Heart left ventricle (tissue), 16 donors: Measurements from ENCODE around the gene ARHGEF10L. TPM values are rescaled to one million over a fixed set of nuclear protein-coding genes. Genes with fewer than 3 reads are reported as not detected.

Experiments used
- ATAC-seq, 4 donors: fragments of 200-7000 bp; cut with Tn5 transposase; one replicate each; pipeline ENCODE4 v1.9.1; 2020 to 2022; ENCODE audit warnings: moderate library complexity in 4 of 4, mild to moderate bottlenecking in 3 of 4, moderate number of reproducible peaks in 1 of 4
- DNase-seq, 5 donors: peaks; one replicate each; pipeline ENCODE4 v3.0.0-alpha.2; 2020
- H3K27ac ChIP-seq, 12 donors: fragments of 200-600 bp; sonication (generic) in 4 of 12; one replicate each; pipeline versions ENCODE4 v1.5.0 to v1.8.0; 2016 to 2022; ENCODE audit warnings: mild to moderate bottlenecking in 2 of 12
- H3K27me3 ChIP-seq, 9 donors: fragments of 200-600 bp; sonication (generic) in 2 of 9; one replicate each; pipeline versions ENCODE4 v1.5.1 to v1.8.0; 2016 to 2022; ENCODE audit warnings: mild to moderate bottlenecking in 3 of 9
- H3K36me3 ChIP-seq, 9 donors: fragments of 200-600 bp; sonication (generic) in 2 of 9; one replicate each; pipeline versions ENCODE4 v1.5.0 to v1.8.0; 2018 to 2022; ENCODE audit warnings: mild to moderate bottlenecking in 2 of 9
- H3K4me1 ChIP-seq, 12 donors: fragments of 200-600 bp; sonication (generic) in 4 of 12; one replicate each; pipeline versions ENCODE4 v1.5.0 to v1.8.0; 2016 to 2022; ENCODE audit warnings: mild to moderate bottlenecking in 3 of 12
- H3K4me3 ChIP-seq, 12 donors: fragments of 200-600 bp; sonication (generic) in 4 of 12; one replicate each; pipeline versions ENCODE4 v1.5.0 to v1.8.0; 2017 to 2022; ENCODE audit warnings: mild to moderate bottlenecking in 9 of 12, moderate library complexity in 4 of 12
- H3K9me3 ChIP-seq, 12 donors: fragments of 200-600 bp; sonication (generic) in 4 of 12; one replicate each; pipeline versions ENCODE4 v1.5.0 to v1.8.0; 2016 to 2022; ENCODE audit warnings: mild to moderate bottlenecking in 1 of 12
- POLR2A ChIP-seq, 2 donors: fragments of 450-650 bp; IDR thresholded peaks; one replicate each; pipeline ENCODE4 v1.6.1; 2017; ENCODE audit warnings: antibody characterized with exemption in 2 of 2, mild to moderate bottlenecking in 2 of 2, moderate library complexity in 2 of 2
- WGBS, 4 donors: extraction: QIAGEN DNeasy Blood & Tissue Kit in 2 of 4; methylation state at CpG; one replicate each; pipeline versions ENCODE4 v1.1.5 to v1.1.7; 2013 to 2018; 5-methylcytosine and 5-hydroxymethylcytosine counted together
- intact Hi-C, 10 donors: fragments of 100-400 bp; cut with DNase I; formaldehyde crosslinking; loops; one replicate each; pipeline versions ENCODE4 v1.11.1 to v1.14.2; 2022
- polyA plus RNA-seq, 2 donors: library from polyadenylated mRNA; stranded (reverse); fragments of 200-250 nt; gene quantifications; one replicate each; pipeline ENCODE4 v1.2.3, GENCODE V29; 2013
- total RNA-seq, 9 donors: library from RNA; depleted of rRNA in 2 of 9; stranded (reverse); fragments of >200 nt in 2 of 9; fragmentation: NEBNext Ultra II Directional in 3 of 9; extraction: Animal tissue kit (Norgen Biotek cat#: 25700) in 3 of 9; gene quantifications; one replicate each; pipeline versions ENCODE4 v1.1.0 to v1.2.4, GENCODE V29; 2016 to 2023
- TF ChIP-seq, protein P1 (sequence below), 12 donors: fragments of 200-600 bp; sonication (generic) in 4 of 12; IDR thresholded peaks; one replicate each; pipeline versions ENCODE4 v1.5.0 to v1.8.0; 2018 to 2022; ENCODE audit warnings: antibody characterized with exemption in 12 of 12, mild to moderate bottlenecking in 5 of 12
- donor health status: ischemic (EF 13 %, LVEDD 7.1; RV severe dilation, severe dysfunction).
- donor health status: healthy with polysubstance abuse.
- donor health status: DM: no; HTN: yes; CAD: no.
- donor health status: DM: no; HTN: no; CAD: no.
- donor health status: ischemic (EF 25% LVEDD 6.9; RV normal size, moderate dysfunction).
- donor health status: ischemic (EF 25% LVEDD 5.7; RV mildly dilated, moderate dysfunction).
- donor health status: healthy.
- donor health status: DM: yes; HTN: yes; CAD: no.
- donor health status: ischemic (EF 35%, LVEDD 5.7; RV mildly dilated, moderate dysfunction).
- donor health status: nonischemic (EF 11% LVEDD 7.7; RV severe dilation, severe dysfunction).
- donor health status: DM: yes; HTN: yes; CAD: no.
- donor health status: PGD.
- donor health status: ischemic (EF 29% LVEDD 5.4; RV normal size, mild dysfunction).
- donor health status: nonischemic (EF 23%, LVEDD 6.1; RV moderate dilation, normal function).

ARHGEF10L gene
- total and polyA plus RNA-seq, 11 donors = 44.6 to 72.8 (median 57.9) TPM

DNA sequence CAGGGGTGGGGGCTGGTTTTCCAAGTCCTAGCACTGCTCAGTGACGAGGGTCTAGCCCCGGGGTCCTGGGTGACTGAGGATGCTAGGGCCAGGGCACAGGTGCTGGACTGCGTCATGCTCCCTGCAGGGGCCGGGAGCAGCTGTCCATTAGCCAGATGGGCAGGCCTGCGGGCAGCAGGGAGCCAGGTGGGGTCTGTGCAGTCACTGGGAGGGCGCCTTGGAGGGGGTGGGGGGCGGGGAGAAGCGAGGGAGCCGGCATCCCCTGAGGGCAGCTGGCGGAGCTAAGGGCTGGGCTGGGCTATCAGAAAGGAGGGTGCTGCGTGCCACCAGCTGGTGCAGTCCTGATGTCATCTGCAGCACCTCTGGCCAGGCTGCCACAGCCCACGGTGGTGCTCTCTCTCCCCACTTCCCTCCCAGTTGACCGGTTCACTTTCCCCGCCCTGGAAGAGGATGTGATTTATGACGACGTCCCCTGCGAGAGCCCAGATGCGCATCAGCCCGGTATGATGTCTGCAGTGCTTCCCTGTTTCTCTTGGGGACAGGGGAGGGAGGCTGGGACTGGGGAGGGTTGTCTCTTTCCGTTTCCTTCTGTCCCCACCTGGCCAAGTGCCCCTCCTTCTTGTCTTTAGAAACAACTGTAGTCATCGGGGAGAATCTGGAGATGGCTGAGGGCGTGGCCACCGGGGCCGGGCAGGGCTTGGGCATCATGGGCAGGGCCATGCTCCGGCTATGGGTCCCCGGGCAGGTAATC lies 63.8 kb downstream of the ARHGEF10L start:
- no peak for DNase-seq
- Histone ChIP-seq H3K27ac (no peak overlapping the region), H3K9me3 (no peaks in the 10 kb centered on the region), H3K36me3 (peaks cover 0 to 20% (median 3%) of the 10 kb centered on the region in 9 donors), H3K4me3 (no peak overlapping the region), H3K4me1 (peaks cover 3 to 41% (median 21%) of the 10 kb centered on the region in 12 donors), H3K27me3 (no peaks in the 10 kb centered on the region)
- no peak for TF ChIP-seq POLR2A (IDR thresholded peaks at IDR 0.05)
- TF ChIP-seq, protein P1, sequence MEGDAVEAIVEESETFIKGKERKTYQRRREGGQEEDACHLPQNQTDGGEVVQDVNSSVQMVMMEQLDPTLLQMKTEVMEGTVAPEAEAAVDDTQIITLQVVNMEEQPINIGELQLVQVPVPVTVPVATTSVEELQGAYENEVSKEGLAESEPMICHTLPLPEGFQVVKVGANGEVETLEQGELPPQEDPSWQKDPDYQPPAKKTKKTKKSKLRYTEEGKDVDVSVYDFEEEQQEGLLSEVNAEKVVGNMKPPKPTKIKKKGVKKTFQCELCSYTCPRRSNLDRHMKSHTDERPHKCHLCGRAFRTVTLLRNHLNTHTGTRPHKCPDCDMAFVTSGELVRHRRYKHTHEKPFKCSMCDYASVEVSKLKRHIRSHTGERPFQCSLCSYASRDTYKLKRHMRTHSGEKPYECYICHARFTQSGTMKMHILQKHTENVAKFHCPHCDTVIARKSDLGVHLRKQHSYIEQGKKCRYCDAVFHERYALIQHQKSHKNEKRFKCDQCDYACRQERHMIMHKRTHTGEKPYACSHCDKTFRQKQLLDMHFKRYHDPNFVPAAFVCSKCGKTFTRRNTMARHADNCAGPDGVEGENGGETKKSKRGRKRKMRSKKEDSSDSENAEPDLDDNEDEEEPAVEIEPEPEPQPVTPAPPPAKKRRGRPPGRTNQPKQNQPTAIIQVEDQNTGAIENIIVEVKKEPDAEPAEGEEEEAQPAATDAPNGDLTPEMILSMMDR (IDR thresholded peaks at IDR 0.05) = no peak
- intact Hi-C loops = loop anchor here in 5 of 10 donors (10.0 kb wide), 1 partner anchor 178 kb away; no protein-coding TSS in a partner anchor
- ATAC-seq = no peak
- WGBS, 4 donors = 72 to 73% (median 72%) methylated on average over 18 to 26 of the region's 26 CpGs

DNA sequence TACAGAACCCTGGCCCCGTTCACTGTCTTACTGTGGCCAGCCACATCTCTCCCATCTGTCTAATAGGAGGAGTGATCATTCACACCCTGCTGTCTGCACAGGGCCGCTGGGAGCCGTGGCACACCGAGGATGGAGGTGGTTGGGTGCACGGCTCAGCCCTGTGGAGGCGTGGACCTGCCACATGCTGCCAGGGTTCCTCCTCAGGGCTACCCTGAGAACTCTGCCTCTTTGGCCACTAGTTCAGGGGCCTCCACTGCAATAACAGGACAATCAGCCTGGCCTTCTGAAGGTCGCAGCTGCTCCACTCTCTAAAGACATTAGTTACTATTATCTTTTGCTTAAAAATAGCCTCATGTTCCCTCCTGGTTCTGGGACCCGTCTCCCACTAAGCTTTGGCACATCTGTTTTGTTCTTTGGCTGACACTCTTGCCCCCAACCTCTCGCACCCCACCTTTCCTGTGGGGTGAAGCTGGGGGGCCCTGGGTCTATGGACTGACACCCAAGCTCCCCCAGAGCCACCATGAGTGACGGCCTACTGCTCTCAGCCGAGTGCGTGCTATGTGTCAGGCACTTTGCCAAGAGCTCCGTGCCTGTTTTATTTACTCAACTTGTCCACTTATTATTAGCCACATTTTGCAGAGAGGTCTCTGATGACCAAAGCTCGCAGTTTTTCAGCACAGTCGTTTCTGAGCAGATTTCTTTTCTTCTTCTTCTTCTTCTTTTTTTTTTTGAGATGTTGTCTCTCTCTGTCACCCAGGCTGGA lies 66.3 kb downstream of the ARHGEF10L start:
- intact Hi-C loops = loop anchor here in 9 of 10 donors (1.0 to 10.0 kb wide), 6 partner anchors 36 to 183 kb away; partner anchors contain the start of gene RCC2 (in 1 of the 9)
- H3K4me3 ChIP-seq = no peak overlapping the region
- H3K27me3 ChIP-seq = no peaks in the 10 kb centered on the region
- peak overlapping the region; percentile 52 to 95 (median 82) for H3K27ac ChIP-seq
- TF ChIP-seq POLR2A (IDR thresholded peaks at IDR 0.05) = no peak
- TF ChIP-seq, protein P1 (IDR thresholded peaks at IDR 0.05) = no peak
- DNase-seq = peak in 4 of 5 donors; percentile 57 to 81 (median 70)
- 33 to 35% (median 34%) methylated on average over 12 to 15 of the region's 15 CpGs for WGBS, 4 donors
- H3K36me3 ChIP-seq = peaks cover 0 to 35% (median 10%) of the 10 kb centered on the region in 9 donors
- ATAC-seq = peak; percentile 72 to 77 (median 74)
- no peaks in the 10 kb centered on the region for H3K9me3 ChIP-seq
- H3K4me1 ChIP-seq = peaks cover 3 to 26% (median 19%) of the 10 kb centered on the region in 12 donors

DNA sequence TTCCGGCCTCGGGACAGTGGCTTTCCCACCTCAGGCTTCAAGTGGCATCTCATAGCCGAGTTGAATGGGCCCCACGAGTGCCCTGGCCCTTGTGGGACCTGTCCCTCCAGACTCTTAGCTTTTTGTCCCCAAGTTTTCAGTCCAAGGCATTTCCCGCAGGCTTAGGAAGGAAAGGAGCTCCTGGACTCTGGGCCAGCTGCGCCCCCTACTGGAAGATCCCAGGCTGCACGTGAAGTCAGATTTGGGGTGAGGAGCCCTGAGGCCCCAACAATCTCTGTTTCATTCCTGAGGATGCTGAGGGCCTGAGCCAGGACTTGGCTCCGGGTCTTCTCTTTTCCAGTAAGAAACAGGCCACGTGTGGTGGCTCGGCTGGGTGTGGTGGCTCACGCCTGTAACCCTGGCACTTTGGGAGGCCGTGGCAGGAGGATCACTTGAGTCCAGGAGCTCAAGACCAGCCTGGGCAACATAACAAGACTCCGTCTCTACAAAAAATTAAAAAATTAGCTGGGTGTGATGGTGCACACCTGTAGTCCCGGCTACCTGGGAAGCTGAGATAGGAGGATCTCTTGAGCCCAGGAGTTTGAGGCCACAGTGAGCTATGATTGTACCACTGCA lies 67.4 kb downstream of the ARHGEF10L start:
- intact Hi-C loops = loop anchor here in 9 of 10 donors (1.0 to 10.0 kb wide), 6 partner anchors 38 to 185 kb away; partner anchors contain the start of gene RCC2 (in 1 of the 9)
- ATAC-seq = peak; percentile 7 to 59 (median 49)
- DNase-seq = peak; percentile 59 to 85 (median 72)
- Histone ChIP-seq H3K9me3 (no peaks in the 10 kb centered on the region), H3K27me3 (no peaks in the 10 kb centered on the region), H3K4me1 (peaks cover 3 to 25% (median 19%) of the 10 kb centered on the region in 12 donors), H3K36me3 (peaks cover 0 to 39% (median 11%) of the 10 kb centered on the region in 9 donors), H3K27ac (peak overlapping the region in 11 of 12 donors; percentile 39 to 95 (median 82)), H3K4me3 (no peak overlapping the region)
- WGBS, 4 donors = 57 to 84% (median 61%) methylated on average over 8 to 14 of the region's 14 CpGs
- TF ChIP-seq, protein P1 (IDR thresholded peaks at IDR 0.05) = peak; percentile 83 to 93 (median 88)
- no peak for TF ChIP-seq POLR2A (IDR thresholded peaks at IDR 0.05)
